ENCODE results near the gene DZIP1L.

DNA sequence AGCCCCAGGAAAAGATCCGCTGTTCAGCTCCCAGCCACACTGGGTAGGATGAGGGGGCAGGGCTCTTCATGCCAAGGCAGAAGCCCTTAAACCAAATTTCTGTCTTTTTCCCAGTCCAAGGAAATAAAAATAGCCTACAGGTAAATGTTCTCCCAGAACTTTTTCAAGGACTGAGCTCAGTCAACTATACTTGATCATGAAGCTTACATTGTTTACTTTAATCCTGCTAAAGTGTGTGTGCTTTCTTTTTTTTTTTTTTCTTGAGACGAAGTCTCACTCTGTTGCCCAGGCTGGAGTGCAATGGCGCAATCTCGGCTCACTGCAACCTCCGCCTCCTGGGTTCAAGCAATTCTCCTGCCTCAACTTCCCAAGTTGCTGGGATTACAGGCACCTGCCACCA lies 87.6 kb downstream of the DZIP1L start:
- TF ChIP-seq, protein P1, sequence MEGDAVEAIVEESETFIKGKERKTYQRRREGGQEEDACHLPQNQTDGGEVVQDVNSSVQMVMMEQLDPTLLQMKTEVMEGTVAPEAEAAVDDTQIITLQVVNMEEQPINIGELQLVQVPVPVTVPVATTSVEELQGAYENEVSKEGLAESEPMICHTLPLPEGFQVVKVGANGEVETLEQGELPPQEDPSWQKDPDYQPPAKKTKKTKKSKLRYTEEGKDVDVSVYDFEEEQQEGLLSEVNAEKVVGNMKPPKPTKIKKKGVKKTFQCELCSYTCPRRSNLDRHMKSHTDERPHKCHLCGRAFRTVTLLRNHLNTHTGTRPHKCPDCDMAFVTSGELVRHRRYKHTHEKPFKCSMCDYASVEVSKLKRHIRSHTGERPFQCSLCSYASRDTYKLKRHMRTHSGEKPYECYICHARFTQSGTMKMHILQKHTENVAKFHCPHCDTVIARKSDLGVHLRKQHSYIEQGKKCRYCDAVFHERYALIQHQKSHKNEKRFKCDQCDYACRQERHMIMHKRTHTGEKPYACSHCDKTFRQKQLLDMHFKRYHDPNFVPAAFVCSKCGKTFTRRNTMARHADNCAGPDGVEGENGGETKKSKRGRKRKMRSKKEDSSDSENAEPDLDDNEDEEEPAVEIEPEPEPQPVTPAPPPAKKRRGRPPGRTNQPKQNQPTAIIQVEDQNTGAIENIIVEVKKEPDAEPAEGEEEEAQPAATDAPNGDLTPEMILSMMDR (IDR thresholded peaks at IDR 0.05) = no peak
- no peak for TF ChIP-seq POLR2A (IDR thresholded peaks at IDR 0.05; ENCODE audit: low read depth)
